HL-60 (cell line): Measurements from ENCODE around the gene CNTN5.

Source experiments
- CTCF ChIP-seq: IDR thresholded peaks from one replicate; pipeline ENCODE4 v1.5.1; 2011; ENCODE audit warnings: low read length, control low read depth, inconsistent platforms; ENCODE audit not compliant: insufficient read depth
- POLR2AphosphoS5 ChIP-seq: IDR thresholded peaks from 2 replicates; pipeline ENCODE4 v1.6.1; 2012; ENCODE audit warnings: low read depth

- TF ChIP-seq CTCF (no peak), POLR2AphosphoS5 (no peak)
Observed at GRCh38 chr11:99349151-99349673, 328.5 kb downstream of the CNTN5 start.
